Measurements from ENCODE around the gene SLC25A13.

DNA sequence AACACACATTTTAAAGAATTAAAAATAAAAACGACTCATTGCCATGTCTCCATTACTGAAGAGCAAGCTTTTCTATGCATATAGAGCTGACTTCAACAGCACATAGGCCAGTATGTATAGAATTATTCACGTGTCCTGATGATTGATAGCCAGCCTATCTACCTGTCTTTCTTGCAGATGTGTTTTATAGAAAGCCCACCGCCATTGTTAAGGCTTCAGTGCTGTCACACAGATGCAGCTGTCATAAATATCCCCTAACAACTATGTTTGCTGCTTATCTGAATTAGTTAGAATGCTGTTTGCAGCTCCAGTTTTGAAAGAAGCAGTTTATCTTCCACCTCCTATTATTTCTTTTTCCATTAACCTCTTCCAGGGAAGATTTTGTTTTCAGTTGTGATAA is 235.9 kb downstream of the SLC25A13 start:
- TF ChIP-seq, protein P1, sequence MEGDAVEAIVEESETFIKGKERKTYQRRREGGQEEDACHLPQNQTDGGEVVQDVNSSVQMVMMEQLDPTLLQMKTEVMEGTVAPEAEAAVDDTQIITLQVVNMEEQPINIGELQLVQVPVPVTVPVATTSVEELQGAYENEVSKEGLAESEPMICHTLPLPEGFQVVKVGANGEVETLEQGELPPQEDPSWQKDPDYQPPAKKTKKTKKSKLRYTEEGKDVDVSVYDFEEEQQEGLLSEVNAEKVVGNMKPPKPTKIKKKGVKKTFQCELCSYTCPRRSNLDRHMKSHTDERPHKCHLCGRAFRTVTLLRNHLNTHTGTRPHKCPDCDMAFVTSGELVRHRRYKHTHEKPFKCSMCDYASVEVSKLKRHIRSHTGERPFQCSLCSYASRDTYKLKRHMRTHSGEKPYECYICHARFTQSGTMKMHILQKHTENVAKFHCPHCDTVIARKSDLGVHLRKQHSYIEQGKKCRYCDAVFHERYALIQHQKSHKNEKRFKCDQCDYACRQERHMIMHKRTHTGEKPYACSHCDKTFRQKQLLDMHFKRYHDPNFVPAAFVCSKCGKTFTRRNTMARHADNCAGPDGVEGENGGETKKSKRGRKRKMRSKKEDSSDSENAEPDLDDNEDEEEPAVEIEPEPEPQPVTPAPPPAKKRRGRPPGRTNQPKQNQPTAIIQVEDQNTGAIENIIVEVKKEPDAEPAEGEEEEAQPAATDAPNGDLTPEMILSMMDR (IDR thresholded peaks at IDR 0.05; ENCODE audit: low read length), result no peak
- TF ChIP-seq EZH2 (optimal IDR thresholded peaks at IDR 0.05; ENCODE audit: low read depth, low read length) (no peak), EZH2phosphoT487 (IDR thresholded peaks at IDR 0.05; ENCODE audit: low read length) (no peak)

All from MM.1S (cell line).